DMS 273 treated with DMSO at 0.1 percent for 48 hours (cell line): ENCODE results near the gene MIER3.

ENCODE experiments used
- DNase-seq: peaks from one replicate; lab custom pipeline; 2025; lab: John Stamatoyannopoulos, UW

Gene MIER3

DNA sequence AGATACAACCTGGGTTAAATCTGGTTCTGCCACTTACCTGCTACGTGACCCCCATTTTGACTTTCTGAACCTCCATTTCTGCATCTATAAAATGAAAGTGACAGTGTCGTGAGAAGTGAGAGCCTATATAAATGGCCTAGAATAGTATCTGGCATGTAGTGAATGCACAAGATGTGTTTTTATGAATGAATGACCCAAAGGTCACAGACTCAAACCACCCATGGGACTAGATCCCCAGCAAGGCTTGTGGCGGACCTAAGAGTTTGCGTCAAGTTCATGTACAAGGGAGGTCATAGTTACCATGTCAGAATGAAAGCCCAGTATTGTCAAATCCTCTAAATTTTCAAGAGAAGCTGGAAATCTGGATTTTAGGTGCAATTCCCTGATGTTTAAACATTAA is 53.7 kb downstream of the MIER3 start:
- DNase-seq: no peak

DNA sequence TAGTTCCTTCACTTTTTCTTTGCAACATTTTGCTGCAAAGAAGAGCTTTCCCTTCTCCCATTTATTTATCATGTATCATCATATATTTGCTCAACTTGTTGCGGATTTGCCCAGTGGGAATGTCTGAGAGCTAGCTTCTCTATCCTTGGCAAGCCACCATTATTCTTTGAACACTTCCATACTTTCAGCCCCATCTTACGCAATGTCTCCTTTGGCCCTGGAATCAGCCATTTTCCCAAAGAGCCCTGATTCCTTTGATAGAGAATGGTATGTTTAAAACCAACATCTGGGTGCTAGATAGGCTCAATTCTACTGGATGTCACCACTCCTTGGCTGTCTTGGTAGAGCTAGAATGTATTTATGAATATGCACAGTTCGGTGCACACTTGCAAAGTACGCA is 55.2 kb downstream of the MIER3 start:
- DNase-seq: no peak

GRCh38 chr5:56893251-56893951 is 58.5 kb downstream of the MIER3 start:
- DNase-seq: no peak

GRCh38 chr5:56881571-56881970 is 70.4 kb downstream of the MIER3 start:
- no peak for DNase-seq

DNA sequence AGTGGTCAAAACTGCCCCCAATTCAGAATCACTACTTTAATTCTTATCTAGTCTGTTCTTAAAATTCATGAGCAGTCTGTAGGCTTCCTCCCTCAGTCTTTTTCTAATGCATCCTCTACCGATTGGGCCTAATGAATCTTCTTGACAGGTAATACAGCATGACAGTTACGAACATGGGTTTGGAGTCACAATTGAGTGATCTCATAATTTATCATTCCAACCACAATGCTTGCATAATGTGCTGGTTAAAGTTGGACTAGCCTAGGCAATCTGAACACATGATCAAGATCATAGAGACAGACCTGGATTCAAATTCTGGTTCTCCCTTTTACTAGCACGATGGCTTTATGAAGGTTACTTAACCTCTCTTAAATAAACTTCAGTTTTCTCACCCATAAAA is 75.6 kb downstream of the MIER3 start:
- DNase-seq: no peak

DNA sequence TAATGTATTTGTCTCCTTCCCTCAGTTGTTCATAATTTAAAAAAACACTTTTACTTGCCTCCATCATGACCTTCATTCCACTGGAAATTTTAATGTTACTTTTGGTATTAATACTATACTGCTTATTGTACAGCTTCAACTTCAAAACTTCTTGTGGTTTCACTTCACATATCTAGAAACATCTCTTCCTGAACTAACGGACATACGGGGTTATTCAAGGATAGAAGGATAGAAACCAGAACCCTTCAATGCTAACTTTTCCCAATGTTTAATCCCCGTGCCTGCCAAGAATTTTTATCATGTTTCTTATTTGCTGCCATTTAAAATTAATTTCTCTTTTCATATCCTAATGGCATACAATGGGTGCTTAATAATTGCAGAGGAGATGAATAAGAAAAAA is 78.9 kb downstream of the MIER3 start:
- DNase-seq: no peak

DNA sequence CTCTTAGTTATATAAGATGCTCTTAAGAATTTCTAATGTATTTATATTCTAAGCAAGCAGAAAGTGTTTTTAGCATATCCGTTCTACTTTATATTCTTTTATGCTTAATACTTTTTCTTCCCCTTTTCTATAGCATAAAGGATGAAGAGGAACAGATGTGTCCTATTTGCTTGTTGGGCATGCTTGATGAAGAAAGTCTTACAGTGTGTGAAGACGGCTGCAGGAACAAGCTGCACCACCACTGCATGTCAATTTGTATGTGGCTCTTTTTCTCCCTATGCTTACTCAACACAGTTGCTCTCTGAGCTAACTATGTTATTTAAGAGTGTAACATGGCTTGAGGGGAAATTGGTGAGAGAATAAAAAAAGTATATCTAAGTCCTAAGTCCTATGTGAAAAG is 80.1 kb downstream of the MIER3 start:
- DNase-seq: no peak
